ENCODE data around the gene F7.
"Not testable (repeated sequence)": the region's sequence is repeated elsewhere in the genome, so short reads cannot be mapped to it uniquely, and the experiment has no call there.

F7 gene

GRCh38 chr13:113157206-113157928 lies 51.8 kb downstream of the F7 start:
- DNase-seq = no peak

GRCh38 chr13:113157929-113158747 lies 52.5 kb downstream of the F7 start, which contains the start of gene PROZ:
PROZ (plus strand) TSS chr13:113158648; CDS start chr13:113158661, 13 bp downstream.
- no peak for DNase-seq

DNA sequence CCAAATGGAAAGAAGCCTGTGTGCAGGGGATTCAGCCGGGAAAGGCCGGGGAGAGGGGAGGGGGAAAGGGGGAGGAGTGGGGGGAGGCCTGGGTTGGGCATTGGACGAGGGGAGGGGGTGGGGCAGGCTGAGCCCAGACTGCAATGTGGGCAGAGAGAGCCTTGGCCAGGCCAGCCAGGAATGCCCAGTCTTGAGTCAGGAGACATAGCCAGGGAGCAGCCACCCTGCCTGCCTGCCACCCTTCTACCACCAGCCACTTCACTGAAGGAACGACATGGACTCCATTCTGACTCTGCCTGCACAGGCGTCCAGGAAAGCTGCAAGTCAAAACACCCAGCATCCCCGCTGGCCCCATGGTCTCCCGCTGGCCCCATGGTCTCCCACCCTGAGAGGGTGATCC lies 53.4 kb downstream of the F7 start:
- no peak for DNase-seq

- no peak for DNase-seq
Observed at GRCh38 chr13:113159701-113160100, 54.1 kb downstream of the F7 start.

DNA sequence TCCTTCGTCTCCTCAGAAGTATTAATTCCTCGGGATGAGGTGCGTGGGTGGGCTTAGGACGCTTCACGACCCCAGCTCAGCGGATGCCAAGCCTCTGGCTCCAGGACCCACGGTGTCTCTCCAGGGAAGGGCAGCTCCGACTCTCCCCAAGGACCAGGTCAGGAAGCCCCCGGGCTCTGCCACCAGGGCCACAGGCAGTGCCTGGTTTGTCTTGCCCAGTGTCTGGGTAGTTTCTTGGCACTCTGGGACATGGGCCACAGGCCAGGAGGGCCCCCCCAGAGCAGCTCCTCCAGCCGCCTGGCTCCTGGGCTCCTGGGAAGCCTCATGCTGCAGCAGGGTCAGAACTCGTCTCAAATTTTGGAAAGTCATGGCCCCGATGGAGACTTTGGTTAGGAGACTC lies 55.4 kb downstream of the F7 start:
- DNase-seq = no peak

GRCh38 chr13:113161433-113161832 lies 55.8 kb downstream of the F7 start:
- DNase-seq = no peak

DNA sequence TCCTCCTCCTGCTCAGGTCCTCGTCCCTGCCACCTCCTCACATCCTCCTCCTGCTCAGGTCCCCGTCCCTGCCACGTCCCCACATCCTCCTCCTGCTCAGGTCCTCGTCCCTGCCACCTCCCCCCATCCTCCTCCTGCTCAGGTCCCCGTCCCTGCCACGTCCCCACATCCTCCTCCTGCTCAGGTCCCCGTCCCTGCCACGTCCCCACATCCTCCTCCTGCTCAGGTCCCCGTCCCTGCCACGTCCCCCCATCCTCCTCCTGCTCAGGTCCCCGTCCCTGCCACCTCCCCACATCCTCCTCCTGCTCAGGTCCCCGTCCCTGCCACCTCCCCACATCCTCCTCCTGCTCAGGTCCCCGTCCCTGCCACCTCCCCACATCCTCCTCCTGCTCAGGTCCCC lies 56.4 kb downstream of the F7 start:
- not testable (repeated sequence) for DNase-seq

GRCh38 chr13:113162783-113163685 lies 57.4 kb downstream of the F7 start:
- DNase-seq = peak in 1 of 2 donors; percentile 25

- no peak for DNase-seq
Observed at GRCh38 chr13:113164492-113164891, 58.9 kb downstream of the F7 start.

DNA sequence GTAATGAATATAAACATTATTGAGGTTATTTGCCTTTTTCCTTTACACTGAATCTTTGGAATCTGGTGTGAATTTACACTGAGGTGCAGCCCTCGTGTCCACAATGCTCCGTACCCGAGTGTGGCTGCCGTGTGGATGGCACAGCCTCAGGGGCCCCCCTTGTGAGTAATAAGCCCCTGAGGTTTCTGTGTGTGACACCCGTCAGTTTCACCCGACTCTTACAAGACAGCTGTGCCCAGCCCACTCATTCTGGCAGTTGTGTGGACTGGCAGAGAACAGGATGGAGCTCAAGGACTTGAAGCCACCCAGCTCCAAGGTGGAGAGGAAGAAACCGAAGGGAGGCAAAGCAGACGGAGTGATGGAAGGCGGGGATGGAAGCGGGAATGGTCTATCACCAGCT lies 60.7 kb downstream of the F7 start:
- no peak for DNase-seq

GRCh38 chr13:113166681-113167080 lies 61.1 kb downstream of the F7 start:
- no peak for DNase-seq

- DNase-seq = no peak
Observed at GRCh38 chr13:113167155-113167554, 61.6 kb downstream of the F7 start.

GRCh38 chr13:113167575-113167974 lies 62.0 kb downstream of the F7 start:
- no peak for DNase-seq

- no peak for DNase-seq
Observed at GRCh38 chr13:113168211-113168610, 62.6 kb downstream of the F7 start.

DNA sequence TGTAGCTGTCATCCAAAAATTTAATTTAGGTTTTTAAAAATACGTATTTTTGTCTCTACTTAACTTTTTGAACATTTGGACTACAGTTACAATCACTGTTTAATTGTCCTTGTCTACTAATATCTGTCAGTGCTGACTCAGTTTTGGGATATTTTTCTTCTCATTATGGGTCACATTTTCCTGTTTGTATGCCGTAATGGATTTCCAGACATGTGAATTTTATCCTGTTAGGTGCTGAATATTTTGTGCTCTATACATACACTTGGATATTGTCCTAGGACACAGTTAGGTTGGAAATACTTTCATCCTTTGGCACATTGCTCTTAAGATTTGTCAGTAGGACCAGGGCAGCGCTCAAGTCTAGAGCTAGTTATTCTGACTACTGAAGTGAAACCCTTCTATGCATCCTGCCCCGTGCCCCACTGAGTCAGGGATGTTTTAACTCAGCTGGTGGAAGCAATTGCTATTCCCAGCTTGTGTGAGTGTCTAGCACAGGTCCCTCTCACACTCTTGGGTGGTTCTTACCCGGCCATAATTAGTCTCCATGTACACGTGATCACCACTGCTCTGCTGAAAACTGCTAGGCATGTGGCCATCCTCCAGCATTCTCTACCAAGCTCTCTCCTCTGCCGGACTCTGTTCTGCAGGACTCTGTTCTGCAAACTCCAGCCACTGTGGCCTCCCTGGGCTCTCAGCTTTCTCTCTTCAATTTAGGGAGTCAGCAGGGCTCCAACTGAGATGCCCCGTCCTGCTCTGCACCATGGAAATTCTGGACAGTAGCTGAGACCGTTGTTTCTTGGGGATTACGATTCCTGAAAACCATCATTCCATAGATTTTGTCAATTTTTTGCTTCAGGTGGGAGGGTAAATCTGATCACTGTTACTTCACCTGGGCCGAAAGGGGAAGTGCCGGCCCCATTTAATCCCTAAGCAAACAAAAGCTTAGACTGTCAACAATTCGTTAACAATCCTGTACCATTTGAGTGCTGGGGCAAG lies 64.0 kb downstream of the F7 start:
- DNase-seq = no peak

Measured in CD4-positive, alpha-beta T cell treated with Interleukin-4 for 1 hour (primary cell).